Stomach smooth muscle (tissue), 2 donors: ENCODE measurements around the gene ZBTB40.

Source experiments
- H3K27ac ChIP-seq: one replicate; pipeline ENCODE4 v1.7.0; 2013; ENCODE audit warnings: mild to moderate bottlenecking, low read length, inconsistent platforms
- H3K27me3 ChIP-seq, 2 donors: one replicate each; pipeline ENCODE4 v1.7.0; 2013; ENCODE audit warnings: low read length in 2 of 2; ENCODE audit not compliant: insufficient read depth in 2 of 2, control insufficient read depth in 1 of 2
- H3K36me3 ChIP-seq, 2 donors: one replicate each; pipeline ENCODE4 v1.7.0; 2013; ENCODE audit warnings: low read length in 2 of 2; ENCODE audit not compliant: control insufficient read depth in 2 of 2, insufficient read depth in 2 of 2
- H3K4me1 ChIP-seq: one replicate; pipeline ENCODE4 v1.7.0; 2013; ENCODE audit warnings: low read length; ENCODE audit not compliant: control insufficient read depth, insufficient read depth
- H3K4me3 ChIP-seq, 2 donors: one replicate each; pipeline ENCODE4 v1.7.0; 2013; ENCODE audit warnings: low read length in 2 of 2
- H3K9ac ChIP-seq, 2 donors: one replicate each; pipeline ENCODE4 v1.7.0; 2013; ENCODE audit warnings: low read length in 2 of 2, mild to moderate bottlenecking in 1 of 2
- H3K9me3 ChIP-seq, 2 donors: one replicate each; pipeline ENCODE4 v1.7.0; 2013; ENCODE audit warnings: low read length in 2 of 2; ENCODE audit not compliant: control insufficient read depth in 2 of 2
- donor health status: healthy.
- donor health status: Pancreatic carcinoma.

Gene ZBTB40

GRCh38 chr1:22540337-22540736 lies 88.7 kb downstream of the ZBTB40 start:
- Histone ChIP-seq H3K4me3 (no peak overlapping the region), H3K27ac (no peak overlapping the region), H3K4me1 (no peaks in the 10 kb centered on the region), H3K9ac (no peak overlapping the region), H3K36me3 (peaks cover 0 to 2% of the 10 kb centered on the region in 2 donors), H3K27me3 (peaks cover 2 to 8% of the 10 kb centered on the region in 2 donors), H3K9me3 (no peaks in the 10 kb centered on the region)

DNA sequence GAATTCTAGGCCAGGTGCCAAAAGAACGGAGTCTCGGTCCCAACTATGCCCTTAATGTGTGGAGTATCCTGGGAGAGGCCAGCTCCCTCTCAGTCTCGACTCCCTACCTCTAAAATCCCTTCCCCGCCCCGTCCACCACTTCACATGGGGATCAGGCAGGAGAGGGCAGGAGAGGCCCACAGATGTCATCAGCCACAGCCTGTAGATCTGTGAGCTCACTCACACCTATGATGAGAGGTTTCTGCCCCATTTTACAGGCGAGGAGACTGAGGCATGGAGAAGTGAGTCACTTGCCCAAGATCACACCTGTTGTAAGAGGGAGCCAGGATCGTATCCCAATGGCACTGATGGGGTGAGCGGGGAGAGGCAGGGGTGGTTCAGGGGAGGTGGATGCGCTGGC lies 91.2 kb downstream of the ZBTB40 start:
- Histone ChIP-seq H3K9ac (no peak overlapping the region), H3K4me3 (no peak overlapping the region), H3K27ac (no peak overlapping the region), H3K27me3 (peaks cover 2 to 13% of the 10 kb centered on the region in 2 donors), H3K9me3 (no peaks in the 10 kb centered on the region), H3K36me3 (no peaks in the 10 kb centered on the region), H3K4me1 (no peaks in the 10 kb centered on the region)

- no peaks in the 10 kb centered on the region for H3K36me3 ChIP-seq
- no peaks in the 10 kb centered on the region for H3K9me3 ChIP-seq
- H3K9ac ChIP-seq, result no peak overlapping the region
- no peaks in the 10 kb centered on the region for H3K4me1 ChIP-seq
- H3K27me3 ChIP-seq, result peaks cover 6 to 18% of the 10 kb centered on the region in 2 donors
- H3K4me3 ChIP-seq, result no peak overlapping the region
- H3K27ac ChIP-seq, result no peak overlapping the region
These were observed 92.0 kb downstream of the ZBTB40 start for GRCh38 chr1:22543679-22544078.

DNA sequence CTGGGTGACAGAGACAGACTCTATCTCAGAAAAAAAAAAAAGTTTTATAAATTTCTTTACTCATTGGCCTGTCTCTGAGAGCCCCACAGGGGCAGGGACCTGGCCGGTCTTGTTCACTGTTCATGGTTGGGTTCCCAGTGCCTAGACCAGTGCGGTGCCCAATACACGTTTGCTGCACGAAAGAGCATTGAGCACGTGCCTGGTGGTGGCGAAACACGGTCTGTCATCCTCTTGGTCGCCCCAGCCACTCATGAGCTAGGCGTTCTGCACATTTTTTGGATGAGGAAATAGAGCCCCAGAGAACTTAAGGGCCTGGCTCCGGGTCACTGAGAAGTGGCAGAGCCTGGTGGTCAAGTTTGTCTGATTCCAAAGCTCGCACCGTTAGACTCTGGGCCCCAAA lies 93.0 kb downstream of the ZBTB40 start:
- no peaks in the 10 kb centered on the region for H3K9me3 ChIP-seq
- no peak overlapping the region for H3K27ac ChIP-seq
- H3K4me3 ChIP-seq, result no peak overlapping the region
- no peaks in the 10 kb centered on the region for H3K4me1 ChIP-seq
- no peaks in the 10 kb centered on the region for H3K36me3 ChIP-seq
- no peak overlapping the region for H3K9ac ChIP-seq
- H3K27me3 ChIP-seq, result peaks cover 10 to 24% of the 10 kb centered on the region in 2 donors

- Histone ChIP-seq H3K9me3 (no peaks in the 10 kb centered on the region), H3K27ac (no peak overlapping the region), H3K4me3 (no peak overlapping the region), H3K9ac (no peak overlapping the region), H3K36me3 (no peaks in the 10 kb centered on the region), H3K4me1 (no peaks in the 10 kb centered on the region), H3K27me3 (peaks cover 12 to 27% of the 10 kb centered on the region in 2 donors)
These were observed 93.5 kb downstream of the ZBTB40 start for GRCh38 chr1:22545141-22545540.

DNA sequence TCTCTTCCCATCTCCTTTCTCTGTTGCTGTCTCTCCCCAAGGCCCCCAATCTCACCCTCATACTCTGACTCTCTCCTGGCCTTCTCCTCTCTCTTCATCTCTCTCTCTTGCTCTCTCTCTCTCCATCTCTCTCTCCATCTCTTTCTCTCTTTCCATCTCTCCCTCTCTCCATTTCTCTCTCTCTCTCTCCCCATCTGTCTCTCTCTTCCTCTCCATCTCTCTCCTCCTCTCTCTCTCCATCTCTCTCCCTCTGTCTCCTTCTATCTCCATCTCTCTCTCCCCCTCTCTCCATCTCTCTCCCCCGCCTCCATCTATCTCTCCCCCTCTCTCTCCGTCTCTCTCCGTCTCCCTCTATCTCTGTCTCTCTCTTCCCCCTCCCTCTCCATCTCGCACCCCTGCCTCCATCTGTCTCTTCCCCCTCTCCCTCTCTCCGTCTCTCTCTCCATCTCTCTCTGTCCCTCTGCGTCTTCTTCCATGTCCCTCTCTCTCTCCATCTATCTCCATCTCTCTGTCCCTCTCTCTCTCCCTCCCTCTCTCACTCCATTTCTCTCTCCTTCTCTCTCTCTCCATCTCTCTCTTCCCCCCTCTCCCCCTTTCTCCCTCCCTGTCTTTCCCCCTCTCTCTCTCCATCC lies 95.7 kb downstream of the ZBTB40 start:
- H3K4me1 ChIP-seq, result no peaks in the 10 kb centered on the region
- peaks cover 17 to 29% of the 10 kb centered on the region in 2 donors for H3K27me3 ChIP-seq
- no peak overlapping the region for H3K27ac ChIP-seq
- no peaks in the 10 kb centered on the region for H3K36me3 ChIP-seq
- no peaks in the 10 kb centered on the region for H3K9me3 ChIP-seq
- no peak overlapping the region for H3K4me3 ChIP-seq
- no peak overlapping the region for H3K9ac ChIP-seq

GRCh38 chr1:22547818-22548462 lies 96.3 kb downstream of the ZBTB40 start:
- H3K4me1 ChIP-seq, result no peaks in the 10 kb centered on the region
- H3K27ac ChIP-seq, result no peak overlapping the region
- H3K27me3 ChIP-seq, result peaks cover 19 to 32% of the 10 kb centered on the region in 2 donors
- no peak overlapping the region for H3K9ac ChIP-seq
- H3K36me3 ChIP-seq, result no peaks in the 10 kb centered on the region
- no peaks in the 10 kb centered on the region for H3K9me3 ChIP-seq
- no peak overlapping the region for H3K4me3 ChIP-seq

DNA sequence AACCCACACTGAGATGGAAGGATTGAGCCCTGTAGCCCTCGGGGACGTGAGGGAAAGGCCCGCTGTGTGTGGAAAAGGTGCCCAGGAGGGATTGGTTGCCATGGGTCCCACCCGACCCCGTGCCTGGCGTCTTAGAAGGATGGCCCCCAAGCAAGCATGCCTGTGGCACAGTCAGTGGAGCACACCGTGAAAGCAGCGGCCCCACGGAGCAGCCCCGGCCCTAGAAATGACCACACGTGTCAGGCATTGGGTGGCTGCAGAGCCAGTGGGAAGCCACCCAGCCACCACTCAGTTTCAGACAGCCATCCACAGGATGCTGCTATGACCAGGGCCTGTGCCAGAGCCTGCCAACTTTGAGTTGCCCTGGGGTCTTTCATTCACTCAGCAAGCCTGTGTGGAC lies 98.4 kb downstream of the ZBTB40 start:
- H3K4me1 ChIP-seq, result no peaks in the 10 kb centered on the region
- H3K27me3 ChIP-seq, result peaks cover 23 to 39% of the 10 kb centered on the region in 2 donors
- H3K27ac ChIP-seq, result no peak overlapping the region
- no peaks in the 10 kb centered on the region for H3K9me3 ChIP-seq
- H3K4me3 ChIP-seq, result no peak overlapping the region
- H3K9ac ChIP-seq, result no peak overlapping the region
- H3K36me3 ChIP-seq, result no peaks in the 10 kb centered on the region

- Histone ChIP-seq H3K9me3 (no peaks in the 10 kb centered on the region), H3K4me3 (no peak overlapping the region), H3K27me3 (peaks cover 36 to 45% of the 10 kb centered on the region in 2 donors), H3K36me3 (no peaks in the 10 kb centered on the region), H3K4me1 (no peaks in the 10 kb centered on the region), H3K9ac (no peak overlapping the region), H3K27ac (no peak overlapping the region)
These were observed 99.9 kb downstream of the ZBTB40 start for GRCh38 chr1:22551591-22551990.

DNA sequence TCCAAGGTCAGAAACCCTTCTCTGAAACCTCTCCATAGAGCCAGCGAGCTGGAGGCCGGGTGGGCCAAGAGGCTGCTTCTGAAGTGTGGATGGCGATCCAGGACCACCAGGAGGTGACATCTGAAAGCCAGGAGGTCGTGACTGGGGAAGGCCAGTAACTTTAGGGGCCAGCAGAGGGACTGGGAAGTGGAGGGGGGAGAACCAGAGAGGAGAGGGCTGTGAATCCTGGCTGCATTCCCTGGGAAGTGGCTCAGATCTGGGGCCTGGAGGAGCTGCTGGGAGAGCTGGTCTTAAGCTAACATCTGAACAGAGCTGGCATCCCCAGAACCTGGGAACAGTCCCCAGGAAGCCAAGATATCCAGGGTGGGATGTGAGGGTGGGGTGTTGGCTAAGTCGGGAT lies 100.4 kb downstream of the ZBTB40 start:
- H3K9me3 ChIP-seq, result no peaks in the 10 kb centered on the region
- H3K4me3 ChIP-seq, result no peak overlapping the region
- H3K27me3 ChIP-seq, result peaks cover 41 to 48% of the 10 kb centered on the region in 2 donors

More for the DNA sequence above, 100.4 kb downstream of the ZBTB40 start:
- Histone ChIP-seq H3K9ac (no peak overlapping the region), H3K36me3 (no peaks in the 10 kb centered on the region), H3K4me1 (no peaks in the 10 kb centered on the region), H3K27ac (no peak overlapping the region)
